DMS53 treated with DMSO at 0.1 percent for 48 hours (cell line): ENCODE data around the gene CTSF.
A peak's percentile ranks its signal among the peaks of the same experiment; 100 is the strongest.
"Not testable (repeated sequence)": the region's sequence is repeated elsewhere in the genome, so short reads cannot be mapped to it uniquely, and the experiment has no call there.

ENCODE experiments used
- DNase-seq: peaks from one replicate; lab custom pipeline; 2025; ENCODE audit not compliant: unreplicated experiment; lab: John Stamatoyannopoulos, UW

CTSF gene

GRCh38 chr11:66568124-66568916 lies at the start of gene CTSF:
Gene CTSF, minus strand, starts transcription at chr11:66568606. Its CDS starts 120 bp downstream, at chr11:66568486.
- peak; percentile 90 for DNase-seq

DNA sequence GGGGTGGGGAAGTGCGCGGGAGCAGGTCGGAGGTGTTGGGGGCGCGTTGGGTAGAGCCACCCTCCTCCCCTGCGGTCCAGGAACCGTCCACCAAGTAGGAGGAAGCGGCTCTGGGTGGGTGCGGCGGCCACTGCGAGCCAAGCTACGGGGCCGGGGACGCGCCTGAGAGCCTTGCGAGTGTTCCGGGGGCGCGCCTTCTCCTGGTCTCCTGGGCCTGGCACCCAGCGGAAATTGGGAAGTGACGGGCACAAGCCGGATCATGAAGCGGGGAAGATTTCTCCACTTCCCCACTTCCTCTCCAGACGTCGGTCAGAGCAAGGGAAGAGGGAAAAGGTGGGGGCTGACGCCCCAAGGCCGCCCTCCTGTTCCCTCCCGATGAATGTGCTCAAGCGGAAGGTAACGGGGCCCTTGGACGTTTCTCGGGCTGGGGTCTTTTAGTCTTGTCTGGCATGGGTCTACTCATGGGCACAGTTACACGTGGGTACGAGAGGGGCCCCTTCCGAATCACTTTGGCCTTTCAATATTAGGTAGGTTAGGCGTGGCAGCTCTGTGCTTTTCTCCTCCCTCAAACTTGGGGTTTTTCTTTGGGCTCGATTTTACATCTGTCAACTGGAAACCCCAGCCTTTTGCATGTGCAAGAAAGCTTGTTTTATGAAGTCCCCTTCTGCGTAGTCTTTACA lies 48.9 kb upstream of the CTSF start:
- DNase-seq, result no peak

GRCh38 chr11:66616379-66617154 lies 48.2 kb upstream of the CTSF start, which contains the start of gene RBM14:
Gene RBM14, plus strand, starts transcription at chr11:66616630. Its CDS starts 91 bp downstream, at chr11:66616721.
- DNase-seq, result peak; percentile 99

- no peak for DNase-seq
Observed at GRCh38 chr11:66614073-66614472, 45.7 kb upstream of the CTSF start.

DNA sequence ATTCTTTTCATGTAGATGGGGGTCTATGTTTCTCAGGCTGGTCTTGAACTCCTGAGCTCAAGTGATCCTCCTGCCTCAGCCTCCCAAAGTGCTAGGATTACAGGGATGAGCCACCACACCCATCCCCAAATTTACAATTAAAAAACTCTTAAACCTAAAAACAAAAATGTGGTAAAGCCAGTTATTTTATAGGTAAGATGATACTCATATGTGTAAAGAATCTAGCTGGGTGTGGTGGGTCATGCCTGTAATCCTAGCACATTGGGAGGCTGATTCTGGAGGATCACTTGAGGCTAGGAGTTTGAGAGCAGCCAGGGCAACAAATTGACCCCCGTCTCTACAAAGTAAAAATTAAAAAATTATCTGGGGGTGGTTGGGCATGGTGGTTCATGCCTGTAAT lies 44.1 kb upstream of the CTSF start:
- DNase-seq, result no peak

DNA sequence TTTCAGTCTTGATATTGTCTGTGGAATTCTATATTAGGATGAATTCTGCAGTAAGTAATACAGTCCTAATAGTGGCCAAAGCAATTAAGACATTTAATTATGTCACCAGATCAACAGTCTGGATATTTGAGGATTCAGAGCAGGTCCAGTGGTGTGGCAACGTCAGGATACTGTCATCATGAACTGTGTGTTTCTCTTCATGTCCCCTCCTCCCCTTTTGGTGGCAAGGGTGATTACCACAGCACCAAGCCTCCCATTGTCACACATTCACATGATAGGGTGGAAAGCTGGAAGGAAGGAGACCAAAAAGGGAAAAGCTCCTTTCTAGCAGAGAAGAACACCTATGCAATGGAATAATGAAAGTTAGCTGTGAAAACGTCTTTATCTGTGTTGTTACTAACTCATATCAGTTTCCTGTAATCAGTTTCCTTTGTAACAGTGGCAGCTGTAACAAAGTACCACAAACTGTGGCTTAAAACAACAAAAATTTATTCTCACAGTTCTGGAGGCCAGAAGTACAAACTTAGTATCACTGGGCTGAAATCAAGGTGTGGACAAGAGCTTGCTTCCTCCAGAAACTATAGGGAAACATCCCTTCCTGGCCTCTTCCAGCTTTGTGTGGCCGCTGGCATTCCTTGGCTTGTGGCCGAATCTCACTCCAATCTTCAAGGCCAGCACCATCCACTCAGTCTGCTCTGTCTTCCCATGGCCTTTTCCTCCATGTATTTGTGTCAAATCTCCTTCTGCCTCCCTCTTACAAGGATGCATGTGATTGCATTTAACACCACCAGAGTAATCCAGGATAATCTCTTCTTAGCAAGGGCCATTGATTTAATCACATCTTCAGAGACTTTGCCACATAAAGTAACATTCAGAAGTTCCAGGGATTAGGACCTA lies 41.6 kb upstream of the CTSF start:
- DNase-seq, result no peak

- no peak for DNase-seq
Observed at GRCh38 chr11:66607126-66607834, 38.9 kb upstream of the CTSF start.

DNA sequence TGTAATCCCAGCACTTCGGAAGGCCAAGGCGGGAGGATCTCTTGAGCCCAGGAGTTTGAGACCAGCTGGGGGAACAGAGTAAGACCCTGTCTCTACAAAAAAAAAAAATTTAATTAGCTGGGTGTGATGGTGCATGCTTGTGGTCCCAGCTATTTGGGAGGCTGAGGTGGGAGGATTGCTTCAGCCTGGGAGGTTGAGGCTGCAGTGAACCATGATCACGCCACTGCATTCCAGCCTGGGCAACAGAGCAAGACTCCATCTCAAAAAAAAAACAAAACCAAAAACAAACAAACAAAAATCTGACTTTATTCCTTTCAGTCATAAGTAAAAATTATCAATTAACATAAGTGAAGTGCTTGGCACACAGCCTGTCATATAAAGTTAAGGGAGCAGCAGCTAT lies 38.2 kb upstream of the CTSF start:
- DNase-seq, result not testable (repeated sequence)

- DNase-seq, result no peak
Observed at GRCh38 chr11:66604155-66604554, 35.7 kb upstream of the CTSF start.

DNA sequence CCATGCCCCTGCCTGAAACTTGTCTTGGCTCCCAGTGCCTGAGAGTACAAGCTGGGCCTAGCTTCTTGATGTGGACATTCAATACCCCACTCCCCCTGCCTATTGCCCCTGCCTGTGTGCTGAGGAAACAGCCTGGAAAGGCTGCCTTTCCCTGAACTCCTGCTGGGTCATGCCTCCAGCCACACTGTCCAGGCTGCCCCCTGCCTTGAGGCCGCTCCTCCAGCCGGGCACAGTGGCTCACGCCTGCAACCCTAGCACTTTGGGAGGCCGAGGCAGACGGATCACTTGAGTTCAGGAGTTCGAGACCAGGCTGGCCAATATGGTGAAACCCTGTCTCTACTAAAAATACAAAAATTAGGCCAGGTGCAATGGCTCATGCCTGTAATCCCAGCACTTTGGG lies 34.7 kb upstream of the CTSF start:
- no peak for DNase-seq

DNA sequence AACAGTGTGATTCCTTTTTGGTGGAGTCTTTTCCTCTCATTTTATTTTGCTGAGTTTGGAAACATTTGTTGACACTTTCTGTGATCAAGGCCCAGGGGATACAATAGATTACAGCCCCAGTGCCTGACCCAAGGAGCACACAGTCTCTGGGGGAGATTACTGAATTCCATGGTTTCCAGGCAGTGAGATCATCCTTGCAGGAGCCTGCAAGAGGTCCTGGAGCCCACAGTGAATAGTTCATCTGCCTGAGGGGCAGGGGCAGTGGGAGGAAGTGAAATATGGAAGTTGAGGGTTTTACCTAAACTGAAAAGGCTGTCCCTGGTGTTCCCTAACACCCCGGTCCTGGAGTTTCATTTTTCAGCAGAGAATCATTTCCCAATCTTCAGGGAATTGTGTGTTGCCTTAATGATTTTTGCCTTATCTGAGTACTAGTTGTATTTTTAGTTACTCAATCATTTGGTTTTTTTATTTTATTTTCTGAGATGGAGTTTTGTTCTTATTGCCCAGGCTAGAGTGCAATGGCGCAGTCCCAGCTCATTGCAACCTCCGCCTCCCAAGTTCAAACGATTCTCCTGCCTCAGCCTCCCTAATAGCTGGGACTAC lies 32.3 kb upstream of the CTSF start:
- no peak for DNase-seq

DNA sequence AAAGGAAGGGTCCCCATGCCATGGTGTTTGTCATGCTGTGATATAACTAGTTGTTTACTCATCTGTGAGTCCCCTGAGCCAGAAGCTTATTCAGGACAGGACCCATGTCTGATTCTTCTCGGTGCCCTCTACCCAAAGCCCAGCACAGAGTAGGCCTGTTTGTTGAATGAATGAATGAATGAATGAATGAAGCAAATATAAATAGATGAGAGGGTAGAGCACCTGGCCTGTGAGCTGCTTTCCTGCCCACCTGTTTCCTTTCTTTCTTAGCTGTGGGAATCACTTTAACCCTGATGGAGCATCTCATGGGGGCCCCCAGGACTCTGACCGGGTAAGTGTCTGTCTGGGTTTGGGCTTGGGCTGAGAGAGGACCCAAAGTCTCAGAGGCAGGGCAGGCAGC lies 31.8 kb upstream of the CTSF start:
- DNase-seq, result no peak

- no peak for DNase-seq
Observed at GRCh38 chr11:66598993-66599392, 30.6 kb upstream of the CTSF start.

GRCh38 chr11:66595245-66595904 lies 27.0 kb upstream of the CTSF start:
- DNase-seq, result no peak

- DNase-seq, result no peak
Observed at GRCh38 chr11:66593650-66594049, 25.2 kb upstream of the CTSF start.

GRCh38 chr11:66593303-66593635 lies 24.9 kb upstream of the CTSF start:
- DNase-seq, result no peak

DNA sequence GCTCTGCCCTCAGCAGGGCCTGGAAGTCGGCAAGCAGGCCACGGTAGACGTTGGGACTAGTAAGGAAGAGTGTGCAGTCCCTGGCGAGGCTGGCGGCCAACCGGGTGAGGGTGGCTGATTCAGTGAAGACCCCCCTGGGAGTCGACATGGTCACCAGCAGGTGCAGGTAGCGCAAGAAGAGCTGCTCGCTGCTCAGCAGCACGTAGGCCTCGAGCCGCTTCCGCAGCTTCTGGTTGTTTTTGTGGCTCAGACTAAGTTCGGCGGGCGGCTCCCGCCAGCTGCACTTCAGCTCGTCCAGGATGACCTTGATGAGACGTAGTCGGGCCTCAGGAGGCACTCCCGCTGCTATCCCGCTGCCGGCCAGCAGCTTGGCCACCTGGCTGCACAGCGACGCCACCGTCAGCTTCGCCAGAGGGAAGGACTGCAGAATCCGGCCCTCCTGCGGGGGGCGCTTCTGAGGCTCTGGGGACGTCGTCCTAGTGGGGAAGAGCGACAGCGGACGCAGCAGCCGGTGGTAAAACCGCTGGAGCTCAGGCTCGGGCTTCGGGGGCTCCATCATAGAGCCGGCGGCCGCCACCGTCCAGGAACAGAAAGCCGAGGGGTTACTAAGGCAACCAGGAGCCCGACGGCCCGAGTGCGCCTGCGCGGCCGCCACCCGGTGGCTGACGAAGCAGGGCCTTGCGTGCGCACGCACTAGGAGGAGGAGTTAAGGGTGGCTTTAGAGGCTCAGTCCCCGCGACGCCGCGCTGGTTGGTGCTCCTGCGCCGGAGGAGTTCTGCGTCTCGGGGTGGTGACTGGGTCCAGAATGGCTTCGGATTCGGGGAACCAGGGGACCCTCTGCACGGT lies 24.3 kb upstream of the CTSF start, which contains the start of the genes CCDC87 and CCS:
Gene CCDC87 (minus strand): TSS at position 607 of the 846 bp plus-strand sequence. CDS start 48 bp downstream, at position 559.
Gene CCS (plus strand): TSS at position 729 of the 846 bp plus-strand sequence. CDS start 77 bp downstream, at position 806.
- DNase-seq, result peak; percentile 97

DNA sequence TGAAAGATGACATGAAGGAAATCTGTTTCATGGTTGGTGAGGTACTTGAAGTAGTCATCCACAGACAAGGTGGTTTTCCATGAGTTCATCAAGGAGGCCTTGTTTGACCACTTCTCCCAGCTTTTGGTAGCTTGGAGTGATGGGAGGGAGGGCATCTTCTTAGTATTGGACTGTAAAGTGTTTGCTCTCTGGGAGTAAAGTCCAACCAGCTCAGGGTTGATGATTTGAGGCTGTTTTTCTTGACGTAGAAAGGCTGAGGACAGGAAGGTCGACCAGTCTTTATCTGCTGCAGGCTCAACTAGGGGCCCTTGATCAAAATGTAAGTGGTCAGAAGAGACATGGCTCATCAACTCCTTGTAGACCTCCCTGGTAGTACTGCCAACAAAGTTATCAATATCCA lies 22.8 kb upstream of the CTSF start:
- DNase-seq, result no peak
